ENCODE results near the gene KAZN.

Gene KAZN

DNA sequence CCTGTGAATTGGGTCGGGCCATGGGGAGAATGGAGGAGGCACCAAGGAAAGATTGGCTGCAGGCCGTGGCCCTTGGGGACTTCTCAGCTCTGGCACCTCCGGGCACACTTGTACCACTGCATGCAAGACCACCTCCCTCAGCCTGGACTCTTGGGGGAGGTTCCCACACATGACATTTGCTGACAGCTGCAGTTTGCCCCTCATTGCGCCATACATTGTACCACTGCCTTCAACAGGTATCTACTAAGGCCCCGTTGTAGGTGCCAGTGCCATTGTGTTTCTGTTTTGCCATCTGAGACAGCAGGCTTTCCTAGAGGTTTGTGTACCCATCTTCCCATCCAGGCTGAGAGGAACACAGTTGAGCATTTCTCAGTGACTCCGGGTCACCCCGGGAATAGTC is 395.7 kb downstream of the KAZN start:
- DNase-seq = no peak

DNA sequence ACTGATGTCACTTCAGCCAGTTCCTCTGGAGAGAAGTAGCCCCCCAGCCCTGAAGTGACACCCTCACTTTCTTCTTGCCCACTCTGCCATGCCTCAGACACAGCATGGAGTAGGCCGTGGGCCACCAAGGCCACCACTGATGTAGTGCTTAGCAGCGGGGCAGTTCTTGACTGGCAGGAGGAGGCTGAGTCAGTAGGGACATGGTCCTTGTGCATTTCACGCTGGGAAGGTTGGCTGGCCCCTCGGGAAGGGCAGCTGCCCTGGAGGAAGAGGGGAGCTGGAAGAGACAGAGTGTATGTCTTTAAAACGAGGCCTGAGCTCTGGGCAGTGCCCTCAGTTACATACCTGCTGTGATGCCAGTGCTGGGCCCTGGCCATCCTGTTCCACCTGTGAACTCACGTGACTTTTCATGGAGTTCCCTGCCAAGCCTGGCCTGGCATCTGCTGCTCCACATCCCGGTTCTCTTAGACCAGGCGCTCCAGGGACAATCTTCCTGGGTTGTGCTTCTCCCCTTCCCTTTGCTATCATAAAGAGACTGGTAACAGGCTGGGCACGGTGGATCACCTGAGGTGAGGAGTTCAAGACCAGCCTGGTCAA is 396.5 kb downstream of the KAZN start:
- DNase-seq = no peak

DNA sequence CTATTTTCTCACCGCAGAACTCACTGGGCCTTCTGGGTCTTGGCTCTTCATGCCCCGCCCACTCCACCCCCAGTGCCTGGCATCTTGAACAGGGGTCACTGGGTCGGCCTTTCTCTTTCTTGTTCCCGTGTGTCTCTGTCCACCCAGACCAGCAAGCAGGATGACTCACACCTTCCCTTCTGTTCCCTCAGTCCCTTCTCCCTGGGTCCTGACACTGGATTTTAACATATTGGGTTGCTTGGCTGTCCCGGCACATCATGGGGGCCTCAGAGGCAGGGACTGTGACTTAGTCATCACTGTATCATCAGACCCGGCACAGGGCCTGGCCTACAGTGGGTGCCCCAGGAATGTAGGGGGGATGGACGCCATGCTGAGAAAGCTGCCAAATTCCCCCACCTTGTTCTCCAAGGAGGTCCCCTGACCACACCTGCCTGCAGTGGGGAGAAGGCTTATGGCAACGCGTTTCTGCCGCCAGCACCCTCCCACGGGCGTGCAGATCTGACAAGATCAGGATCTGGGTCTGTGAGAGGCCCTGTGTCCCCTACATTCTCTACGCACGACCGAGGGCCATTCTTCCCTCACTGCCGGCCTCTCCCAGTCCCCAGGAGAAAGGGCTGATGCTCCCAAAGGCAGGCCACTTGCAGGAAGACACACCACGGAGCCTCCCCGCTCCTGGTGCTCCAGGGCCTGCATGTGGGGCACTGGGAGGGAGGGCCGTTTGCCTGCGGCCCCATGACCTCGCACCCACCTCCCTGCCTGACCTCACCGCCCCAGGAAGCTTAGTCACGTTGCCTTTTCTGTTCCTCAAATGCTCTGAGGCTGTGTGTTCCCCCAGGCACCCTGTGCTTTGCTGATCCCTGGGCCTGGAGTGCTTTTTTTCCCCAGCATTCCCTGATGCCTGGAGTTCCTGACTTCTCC is 397.9 kb downstream of the KAZN start:
- peak; percentile 80 for DNase-seq

DNA sequence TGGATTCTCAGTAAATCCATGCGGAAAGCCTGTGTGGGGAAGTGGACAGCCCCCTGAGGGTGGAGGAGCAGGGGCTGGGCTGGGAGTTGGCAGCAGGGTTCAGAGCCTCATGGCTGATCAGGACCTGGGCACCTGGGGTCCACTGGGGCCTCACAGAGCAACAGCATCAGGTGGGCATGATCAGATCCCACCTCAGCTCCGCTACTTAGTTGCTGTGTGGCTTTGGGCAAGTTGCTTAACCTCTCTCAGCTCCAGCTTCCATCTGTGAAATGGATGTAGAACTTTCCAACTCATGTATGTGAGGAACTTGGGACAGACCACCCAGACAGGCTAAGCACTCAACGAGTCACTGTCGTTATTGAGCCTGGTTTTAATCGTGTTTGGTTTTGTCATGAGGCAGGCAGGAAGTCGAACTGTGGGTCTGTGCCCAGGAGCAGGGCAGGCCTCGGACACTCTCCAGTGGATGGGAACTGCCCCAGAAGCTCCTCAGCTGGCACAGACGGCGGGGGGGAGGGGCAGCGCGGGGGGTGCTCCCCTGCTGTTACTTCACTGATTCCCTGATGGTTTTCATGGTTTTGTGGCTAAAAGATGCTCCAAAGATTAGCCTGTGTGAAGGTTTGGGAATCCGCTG is 399.3 kb downstream of the KAZN start:
- DNase-seq = peak; percentile 70

DNA sequence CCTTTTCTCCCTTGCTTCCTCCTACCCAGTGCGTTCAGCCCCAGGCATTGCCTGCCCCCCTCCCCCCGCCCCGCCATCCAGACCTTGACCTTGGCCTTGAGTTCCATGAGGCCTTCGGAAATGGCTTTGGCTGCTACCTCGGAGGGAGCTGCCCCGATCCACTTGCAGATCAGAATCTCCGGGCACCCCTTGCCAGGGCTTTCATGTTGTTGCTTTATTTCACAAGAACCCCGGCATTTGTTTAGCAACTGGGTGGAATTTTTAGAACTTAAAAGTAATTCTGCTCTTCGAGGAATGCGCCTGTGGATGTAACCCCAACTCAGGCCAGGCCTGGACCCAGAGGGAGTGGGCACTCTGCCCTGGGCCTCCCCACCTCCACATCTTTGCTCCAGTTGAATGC is 401.0 kb downstream of the KAZN start:
- DNase-seq = no peak

DNA sequence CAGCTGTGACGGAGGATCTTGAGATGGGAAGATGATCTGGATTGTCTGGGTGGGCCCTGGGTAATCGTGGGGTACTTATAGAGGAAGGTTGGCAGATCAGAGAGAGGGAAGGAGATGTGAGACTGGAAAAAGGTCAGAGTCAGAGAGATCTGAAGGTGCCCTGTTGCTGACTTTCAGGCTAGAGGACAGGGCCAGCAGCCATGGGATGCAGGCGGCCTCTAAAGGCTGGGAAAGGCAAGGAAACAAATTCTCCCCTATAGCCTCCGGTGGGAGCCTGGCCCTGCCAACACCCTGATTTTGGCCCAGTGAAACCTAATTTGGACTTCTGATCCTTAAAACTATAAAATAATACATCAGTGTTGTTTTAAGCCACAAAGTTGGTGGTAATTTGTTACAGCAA is 401.5 kb downstream of the KAZN start:
- DNase-seq = no peak

DNA sequence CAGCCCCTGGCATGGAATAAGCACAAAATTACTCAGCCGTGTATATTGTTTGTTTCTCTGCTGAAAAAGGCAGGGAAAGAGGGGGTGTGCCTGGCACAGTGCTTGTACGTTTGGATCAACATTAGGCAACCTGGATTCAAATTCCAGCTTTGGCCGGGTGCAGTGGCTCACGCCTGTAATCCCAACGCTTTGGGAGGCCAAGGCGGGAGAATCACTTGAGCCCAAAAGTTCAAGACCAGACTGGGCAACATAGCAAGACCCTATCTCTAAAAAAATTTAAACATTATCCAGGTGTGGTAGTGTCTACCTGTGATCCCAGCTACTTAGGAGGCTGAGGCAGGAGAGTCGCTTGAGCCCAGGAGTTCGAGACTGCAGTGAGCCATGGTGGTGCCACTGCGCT is 402.2 kb downstream of the KAZN start:
- no peak for DNase-seq

DNA sequence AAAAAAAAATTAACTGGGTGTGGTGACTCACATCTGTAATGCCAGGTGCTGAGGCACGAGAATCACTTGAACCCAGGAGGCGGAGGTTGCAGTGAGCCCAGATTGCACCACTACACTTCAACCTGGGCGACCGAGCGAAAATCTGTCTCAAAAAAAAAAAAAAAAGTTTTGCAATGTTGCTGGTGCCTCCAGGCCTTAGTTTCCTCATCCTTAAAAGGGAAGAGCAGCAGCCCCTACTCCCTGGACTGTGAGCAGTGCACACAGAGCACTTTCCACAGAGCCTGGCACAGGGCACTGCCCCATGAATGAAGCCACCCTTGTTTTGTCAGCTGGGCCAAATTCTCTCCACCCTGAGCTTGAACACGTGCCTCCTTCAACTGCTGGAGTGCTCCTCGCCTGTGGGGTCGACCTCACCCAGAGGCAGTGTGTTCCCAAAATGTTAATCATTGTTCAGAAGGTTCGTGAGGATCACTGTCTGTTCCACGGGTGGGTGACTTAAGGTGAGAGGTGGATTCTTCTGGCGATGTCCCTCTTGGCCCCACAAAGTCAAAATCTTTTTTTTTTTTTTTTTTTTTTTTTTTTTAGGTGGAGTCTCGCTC is 402.9 kb downstream of the KAZN start:
- no peak for DNase-seq

DNA sequence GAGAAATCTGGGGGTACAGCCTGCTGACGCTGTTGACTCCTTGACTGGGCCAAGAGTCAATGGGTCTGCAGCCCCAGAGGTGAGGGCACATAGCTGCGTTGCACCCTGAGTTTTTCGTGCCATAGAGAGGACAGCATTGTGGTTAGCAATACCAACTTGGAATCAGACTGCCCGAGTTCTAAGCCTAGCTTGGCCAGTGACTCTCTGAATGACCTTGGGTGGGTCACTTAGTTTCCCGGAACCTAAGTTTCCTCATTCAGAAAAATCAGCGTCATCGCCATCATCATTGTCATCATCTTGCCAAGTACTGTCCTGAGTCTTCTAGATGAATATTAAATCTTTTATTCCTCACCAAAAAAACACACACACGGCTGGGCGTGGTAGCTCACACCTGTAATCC is 403.8 kb downstream of the KAZN start:
- DNase-seq = no peak

DNA sequence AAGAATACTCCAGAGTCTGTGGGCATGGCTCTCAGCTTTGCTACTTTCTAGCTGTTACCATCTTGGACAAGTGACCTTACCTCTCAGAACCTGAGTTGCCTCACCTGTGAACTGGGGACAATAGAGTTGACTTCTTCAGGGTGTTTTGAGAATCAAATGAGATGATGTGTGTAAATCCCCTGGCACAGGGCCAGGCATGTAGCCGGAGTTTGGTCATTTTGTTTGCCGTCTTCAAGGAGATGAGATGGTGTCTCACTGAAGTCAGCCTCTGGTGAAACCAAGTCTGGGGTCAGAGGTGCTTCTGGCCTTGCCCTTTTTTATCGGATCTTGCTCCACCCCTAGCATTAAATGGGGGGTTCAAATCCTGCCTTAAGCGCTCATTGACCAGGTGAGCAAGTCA is 405.9 kb downstream of the KAZN start:
- no peak for DNase-seq

DNA sequence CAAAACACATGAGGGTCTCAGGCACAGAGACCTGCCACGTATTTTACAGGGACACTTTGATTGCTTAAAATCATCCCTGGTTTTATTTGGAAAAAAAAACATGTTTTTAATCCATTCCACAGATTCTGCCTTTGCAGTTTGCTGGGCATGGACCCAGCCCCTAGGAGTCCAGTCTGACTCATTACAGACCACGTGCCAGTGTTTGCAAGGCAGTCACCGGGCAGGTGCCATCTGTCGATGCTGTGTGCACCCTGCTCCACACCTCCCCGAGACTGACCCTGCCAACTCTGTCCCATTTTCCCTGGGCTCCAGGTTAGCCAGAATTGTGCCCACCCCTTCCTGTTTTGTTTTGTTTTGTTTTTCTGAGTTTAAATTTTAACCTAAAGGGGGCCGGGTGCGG is 406.6 kb downstream of the KAZN start:
- DNase-seq = no peak

DNA sequence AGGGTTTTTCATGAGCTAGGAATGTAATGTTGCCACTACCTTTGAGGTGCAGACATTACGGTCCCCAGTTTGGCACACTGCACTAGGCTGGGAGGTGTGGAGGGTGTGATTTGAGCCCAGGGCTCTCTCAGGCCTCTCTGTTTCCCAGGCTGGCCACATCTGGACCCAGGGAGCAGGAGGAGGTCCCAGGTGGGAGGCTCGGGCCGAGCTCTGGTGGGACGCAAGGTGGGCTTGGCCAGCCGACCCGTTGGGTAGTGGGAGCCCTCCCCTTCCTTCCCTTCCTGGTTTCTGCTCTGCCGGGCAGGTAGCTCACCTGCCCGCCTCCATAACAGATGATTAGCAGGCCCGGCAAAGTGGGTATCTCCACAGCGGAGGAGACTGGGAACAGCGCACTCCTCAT is 408.9 kb downstream of the KAZN start:
- no peak for DNase-seq

DNA sequence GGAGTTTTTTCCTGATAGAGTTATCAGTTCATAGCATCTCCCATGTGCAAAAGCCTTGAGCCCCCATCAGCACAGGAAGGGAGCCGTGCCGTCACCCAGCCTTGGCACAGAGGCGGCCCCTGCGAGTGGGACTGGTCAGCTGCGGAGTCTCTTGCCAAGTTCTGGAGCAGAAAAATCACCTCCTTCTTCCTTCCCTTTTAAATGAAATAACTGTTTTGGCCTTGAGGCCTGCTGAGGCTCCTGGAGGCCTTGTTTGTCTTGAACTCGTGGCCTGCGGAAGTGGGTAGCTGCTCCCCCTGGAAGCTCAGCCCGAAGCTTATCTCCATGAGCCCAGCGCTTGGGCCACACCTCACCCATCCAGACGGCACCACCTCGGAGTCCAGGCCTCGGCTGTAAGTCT is 409.4 kb downstream of the KAZN start:
- DNase-seq = no peak

DNA sequence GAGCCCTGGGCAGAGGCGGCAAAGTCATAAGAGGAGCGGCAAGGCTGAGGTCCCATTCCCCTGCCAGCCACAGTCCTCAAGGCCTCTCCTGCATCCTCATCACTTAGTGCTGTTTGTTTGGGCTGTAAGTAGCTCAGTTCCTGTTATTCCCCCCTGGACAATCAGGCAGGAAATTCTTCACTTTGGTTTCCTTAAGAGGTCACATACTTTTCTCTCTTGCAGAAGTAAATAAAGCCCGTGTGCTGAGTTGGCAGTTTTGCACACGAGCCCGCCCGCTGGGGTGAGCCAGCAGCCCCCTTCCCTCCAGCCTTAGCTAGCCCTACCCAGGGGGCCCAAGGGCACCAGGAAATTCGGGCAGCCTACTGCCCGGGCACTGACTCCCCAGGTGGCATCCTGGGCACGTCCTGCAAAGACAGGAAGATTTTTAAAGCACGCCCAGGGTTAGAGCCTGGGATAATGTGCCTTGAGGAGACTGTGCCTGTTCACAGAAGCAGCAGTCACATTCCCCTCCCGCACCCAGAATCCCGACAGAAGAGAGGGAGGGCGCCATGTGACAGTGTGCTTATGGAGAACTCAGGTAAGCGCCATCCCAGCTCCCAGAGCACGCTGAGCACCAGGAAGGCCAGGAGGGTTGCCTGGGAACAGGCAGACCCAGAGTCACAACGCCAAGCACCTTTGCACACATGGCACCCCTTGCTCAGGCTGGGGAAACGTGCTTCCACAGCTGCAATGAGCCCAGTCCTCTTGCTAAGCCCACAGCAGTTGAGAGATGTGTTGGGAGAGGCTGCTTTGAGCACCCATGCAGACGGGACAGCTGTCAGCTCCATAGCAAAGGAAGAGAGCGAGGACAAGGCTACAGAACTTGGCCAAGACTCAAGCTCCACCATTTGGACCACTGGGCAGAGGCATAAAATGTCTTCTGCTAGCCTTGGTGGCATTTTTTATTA is 410.6 kb downstream of the KAZN start:
- peak; percentile 23 for DNase-seq

DNA sequence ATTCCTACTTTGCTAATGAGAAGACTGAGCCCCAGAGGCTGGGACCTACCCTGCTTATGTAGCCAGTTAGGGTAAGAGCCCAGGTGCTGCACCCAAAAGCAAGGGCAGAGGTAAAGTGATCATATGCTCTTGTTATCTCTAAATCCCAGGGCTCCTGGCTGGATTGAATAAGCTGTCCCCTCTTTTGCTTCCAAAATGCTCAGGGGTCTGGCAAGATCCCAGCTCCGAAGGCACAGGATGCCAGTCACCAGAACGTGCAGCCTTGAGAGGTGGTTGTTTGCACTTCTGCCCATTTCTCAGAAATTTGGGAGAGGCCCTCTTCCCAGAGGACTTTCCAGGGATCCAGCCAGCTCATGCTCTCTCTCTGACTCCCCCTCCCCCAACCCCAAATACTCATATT is 412.7 kb downstream of the KAZN start:
- no peak for DNase-seq

DNA sequence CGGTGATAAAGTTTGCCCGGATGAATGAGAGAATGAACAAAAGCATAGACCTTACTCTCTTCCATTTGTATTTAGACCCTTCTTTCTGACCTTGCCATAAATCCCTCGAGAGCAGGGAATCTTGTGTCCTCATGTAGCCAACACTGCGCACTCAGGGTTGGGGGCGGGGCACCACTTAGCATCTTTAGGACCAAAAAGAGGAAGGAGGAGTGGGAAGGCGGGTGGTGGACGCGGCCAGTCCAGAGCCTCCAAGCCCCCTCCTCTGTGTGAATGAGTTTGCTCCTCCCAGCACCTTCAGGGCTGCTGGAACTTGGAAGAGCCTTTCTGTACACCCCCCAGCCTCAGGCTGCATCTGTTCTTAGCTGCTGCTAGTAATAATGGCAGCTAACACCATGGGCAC is 413.2 kb downstream of the KAZN start:
- DNase-seq = no peak

DNA sequence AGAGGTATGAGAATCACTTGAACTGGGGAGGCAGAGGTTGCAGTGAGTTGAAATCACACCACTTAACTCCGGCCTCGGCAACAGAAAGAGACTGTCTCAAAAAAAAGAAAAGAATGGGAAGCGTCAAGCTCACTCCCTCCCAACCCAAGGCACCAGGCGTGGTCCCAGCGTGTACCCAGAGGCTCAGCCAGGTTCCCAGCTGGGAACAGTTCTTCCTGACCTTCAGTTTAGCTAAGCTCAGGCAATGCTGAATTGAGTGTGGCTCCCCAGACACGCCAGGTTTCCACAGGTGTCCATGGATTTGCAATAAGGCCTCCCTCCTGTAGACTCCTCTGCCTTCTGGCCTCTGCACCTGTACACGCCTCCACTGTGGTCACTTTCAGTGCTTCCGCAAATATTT is 414.3 kb downstream of the KAZN start:
- DNase-seq = no peak

DNA sequence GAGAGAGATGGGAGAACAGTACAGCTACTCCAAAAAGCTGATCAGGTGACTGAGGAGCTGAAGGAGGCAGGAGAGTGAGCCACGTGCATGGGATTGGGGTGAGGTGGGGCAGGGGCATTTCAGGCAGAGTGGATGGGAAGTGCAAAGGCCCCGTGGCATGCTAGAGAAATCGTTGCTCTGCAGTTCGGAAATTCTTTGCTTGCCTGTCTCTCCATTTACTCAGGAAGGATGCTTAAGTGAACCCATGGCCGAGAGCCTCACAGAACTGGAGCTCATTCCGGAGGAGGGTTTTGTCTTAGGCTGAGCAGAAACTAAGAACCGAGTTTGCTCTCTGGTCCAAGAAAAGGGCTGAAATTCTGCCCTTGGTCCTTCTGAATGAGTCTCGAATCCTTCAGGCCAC is 415.3 kb downstream of the KAZN start:
- no peak for DNase-seq

DNA sequence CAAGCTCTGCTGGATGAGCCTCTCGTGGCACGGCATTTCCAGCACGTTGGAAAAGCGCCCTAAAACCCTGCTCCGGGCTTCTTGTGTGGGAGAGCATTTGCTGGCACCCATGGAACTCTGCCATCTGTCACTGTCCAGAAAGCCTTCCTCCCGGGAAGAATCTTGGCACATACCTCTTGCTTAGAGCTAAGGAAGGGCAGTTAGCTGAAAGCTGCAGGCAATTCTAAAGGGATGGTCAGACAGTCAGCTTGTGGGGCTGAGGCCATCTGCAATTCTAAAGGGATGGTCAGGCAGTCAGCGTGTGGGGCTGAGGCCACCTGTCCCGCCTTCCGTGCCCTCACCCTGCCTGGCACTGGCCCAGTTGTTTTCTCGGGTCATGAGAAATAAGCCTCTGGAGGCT is 416.0 kb downstream of the KAZN start:
- DNase-seq = no peak

DNA sequence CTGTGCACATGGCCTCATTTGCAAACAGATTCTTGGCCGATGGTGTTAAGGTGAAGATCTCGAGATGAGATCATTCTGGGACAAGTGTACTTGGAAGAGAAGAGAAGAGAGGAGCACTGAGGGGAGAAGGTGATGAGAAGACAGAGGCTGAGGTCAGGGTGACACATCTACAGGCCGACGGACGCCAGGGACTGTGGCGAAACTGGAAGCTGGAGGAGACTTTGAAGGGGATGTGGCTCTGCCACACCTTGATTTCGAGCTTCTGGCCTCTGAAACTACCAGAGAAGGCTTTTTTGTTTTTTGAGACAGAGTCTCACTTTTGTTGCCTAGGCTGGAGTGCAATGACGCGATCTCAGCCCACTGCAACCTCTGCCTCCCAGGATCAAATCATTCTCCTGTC is 417.5 kb downstream of the KAZN start:
- DNase-seq = no peak

DNA sequence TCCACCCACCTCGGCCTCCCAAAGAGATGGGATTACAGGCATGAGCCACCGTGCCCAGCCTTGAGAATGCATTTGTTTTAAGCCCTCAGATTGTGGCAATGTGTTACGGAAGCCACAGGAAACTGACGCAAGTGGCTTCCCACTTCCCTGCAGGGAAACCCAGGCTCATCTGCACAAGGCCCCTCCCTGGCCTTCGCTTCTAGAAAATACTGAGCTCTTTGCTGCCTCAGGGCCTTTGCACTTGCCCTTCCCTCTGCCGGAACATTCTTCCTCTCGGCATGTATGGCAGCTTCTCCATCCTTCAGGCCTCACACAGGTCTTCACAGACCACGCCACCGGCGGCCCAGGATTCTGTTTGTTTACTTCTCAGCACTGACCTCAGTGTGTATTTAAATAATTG is 418.0 kb downstream of the KAZN start:
- DNase-seq = no peak

DNA sequence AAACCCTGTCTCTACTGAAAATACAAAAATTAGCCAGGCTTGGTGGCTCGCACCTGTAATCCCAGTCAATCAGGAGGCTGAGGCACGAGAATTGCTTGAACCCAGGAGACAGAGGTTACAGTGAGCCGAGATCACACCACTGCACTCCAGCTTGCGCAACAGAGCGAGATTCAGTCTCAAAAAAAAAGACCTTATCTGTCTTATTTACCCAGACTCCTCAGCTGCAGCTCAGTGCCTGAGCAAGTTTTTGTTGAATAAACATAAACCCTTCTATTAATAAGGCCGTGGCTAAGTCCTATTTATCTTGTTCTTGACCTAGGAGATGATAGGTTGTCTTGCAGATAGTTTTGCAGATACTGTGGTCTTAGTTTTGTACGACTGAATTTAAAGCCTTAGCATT is 418.6 kb downstream of the KAZN start:
- DNase-seq = no peak
